Measurements from ENCODE around the gene FAM193A.

- TF ChIP-seq EZH2 (IDR thresholded peaks at IDR 0.05) (no peak), POLR2AphosphoS5 (IDR thresholded peaks at IDR 0.05; ENCODE audit: borderline replicate concordance, low read depth, low read length) (no peak), FOXP2 (optimal IDR thresholded peaks at IDR 0.05; ENCODE audit: control extremely low read depth, extremely low read length, insufficient read depth) (no peak)
Measured at GRCh38 chr4:2666722-2667247, 130.3 kb downstream of the FAM193A start.

All from SK-N-MC (cell line).